T-cell (primary cell): ENCODE results near the gene PTBP1. TPM values are rescaled to one million over a fixed set of nuclear protein-coding genes. Genes with fewer than 3 reads are reported as not detected.

ENCODE experiments used
- ATAC-seq, 4 experiments: fragments of 200-7000 bp in 3 of 4; fragments of 150-1000 bp in 1 of 4; cut with Tn5 transposase; replicated peaks in 1 of 4; 1 replicate in 3 of 4; 2 replicates in 1 of 4; pipeline ENCODE4 v1.10.0; 2021; ENCODE audit warnings: moderate library complexity in 3 of 4, mild to moderate bottlenecking in 2 of 4, moderate number of reproducible peaks in 1 of 4
- CTCF ChIA-PET, 2 donors: fragments of 300-600 bp; sonication (Branson Sonifier 250); formaldehyde crosslinking; loops; one replicate each; lab custom pipeline; 2022; ENCODE audit warnings: antibody characterized with exemption in 2 of 2; lab: Charles Lee
- POLR2A ChIA-PET, 2 donors: fragments of 300-600 bp; sonication (Branson Sonifier 250); formaldehyde crosslinking; loops; one replicate each; lab custom pipeline; 2022; ENCODE audit warnings: antibody characterized with exemption in 2 of 2; lab: Charles Lee
- DNase-seq, 35 experiments: peaks; one replicate each; pipeline versions ENCODE4 v3.0.0 to v3.0.0-alpha.2; 2013 to 2023
- H3K27ac ChIP-seq: one replicate; pipeline ENCODE4 v1.5.1; 2013; ENCODE audit warnings: low read length
- H3K27me3 ChIP-seq, 2 experiments: replicated peaks in 1 of 2; 1 replicate in 1 of 2; 2 replicates in 1 of 2; pipeline versions ENCODE4 v1.6.1 to v1.7.0; 2013; ENCODE audit warnings: low read length in 1 of 2, mixed read lengths in 1 of 2; ENCODE audit not compliant: control insufficient read depth in 2 of 2, insufficient read depth in 2 of 2; ENCODE audit errors: extremely low read depth in 1 of 2
- H3K36me3 ChIP-seq, 2 donors: 1 replicate in 1 of 2; 2 replicates in 1 of 2; pipeline versions ENCODE4 v1.6.1 to v1.7.0; 2013; ENCODE audit warnings: low read length in 1 of 2; ENCODE audit not compliant: control insufficient read depth in 2 of 2, insufficient read depth in 1 of 2; ENCODE audit errors: extremely low read depth in 1 of 2
- H3K4me1 ChIP-seq, 2 experiments: 1 replicate in 1 of 2; 2 replicates in 1 of 2; pipeline versions ENCODE4 v1.6.1 to v1.7.0; 2013; ENCODE audit warnings: low read length in 2 of 2, mixed read lengths in 1 of 2; ENCODE audit not compliant: insufficient read depth in 2 of 2, control insufficient read depth in 1 of 2; ENCODE audit errors: extremely low read depth in 1 of 2
- H3K4me3 ChIP-seq, 2 donors: 1 replicate in 1 of 2; 2 replicates in 1 of 2; pipeline versions ENCODE4 v1.5.1 to v1.7.0; 2013; ENCODE audit warnings: mild to moderate bottlenecking in 2 of 2, low read length in 1 of 2, moderate library complexity in 1 of 2; ENCODE audit not compliant: control insufficient read depth in 1 of 2; ENCODE audit errors: extremely low read depth in 1 of 2
- H3K9me3 ChIP-seq: 2 replicates; pipeline ENCODE4 v1.7.0; 2013
- H3K27ac Mint-ChIP-seq, 2 donors: one replicate each; pipeline ENCODE4 v1.8.0; 2020 to 2021; ENCODE audit warnings: mild to moderate bottlenecking in 2 of 2, mixed read lengths in 2 of 2
- H3K27me3 Mint-ChIP-seq, 2 donors: one replicate each; pipeline ENCODE4 v1.8.0; 2021 to 2022; ENCODE audit warnings: mixed read lengths in 2 of 2
- H3K36me3 Mint-ChIP-seq: one replicate; pipeline ENCODE4 v1.8.0; 2021; ENCODE audit warnings: mixed read lengths
- H3K4me1 Mint-ChIP-seq, 3 donors: one replicate each; pipeline ENCODE4 v1.8.0; 2020 to 2022; ENCODE audit warnings: mixed read lengths in 3 of 3, mild to moderate bottlenecking in 1 of 3
- H3K4me3 Mint-ChIP-seq, 3 donors: one replicate each; pipeline ENCODE4 v1.8.0; 2020 to 2022; ENCODE audit warnings: mild to moderate bottlenecking in 3 of 3, mixed read lengths in 3 of 3, moderate library complexity in 3 of 3
- H3K9me3 Mint-ChIP-seq, 3 donors: one replicate each; pipeline ENCODE4 v1.8.0; 2020 to 2022; ENCODE audit warnings: mixed read lengths in 3 of 3
- WGBS: methylation state at CpG from one replicate; pipeline ENCODE4 v1.1.5; 2013; ENCODE audit warnings: missing lambda C conversion rate; ENCODE audit not compliant: insufficient coverage; 5-methylcytosine and 5-hydroxymethylcytosine counted together
- total RNA-seq, 35 experiments: library from RNA in 6 of 35; stranded (reverse) in 6 of 35; fragments of 120-200 nt in 1 of 35; gene quantifications; one replicate each; pipeline versions ENCODE4 v1.2.1 to v1.2.4 and lab custom pipeline; 2013 to 2026

The PTBP1 gene
- total RNA-seq, 5 donors from 2014 or later (not counting 1 experiment from before 2014, with no cell fraction given) = 307 to 343 (median 316) TPM

- Mint-ChIP-seq H3K36me3 (no peaks in the 10 kb centered on the region), H3K27ac (no peak overlapping the region), H3K9me3 (no peaks in the 10 kb centered on the region), H3K4me3 (peak overlapping the region in 1 of 3 donors; percentile 39), H3K4me1 (peaks cover 14 to 18% (median 18%) of the 10 kb centered on the region in 3 donors), H3K27me3 (peaks cover 0 to 3% of the 10 kb centered on the region in 2 donors)
- Histone ChIP-seq H3K27ac (no peak overlapping the region), H3K36me3 (peaks cover 0 to 5% of the 10 kb centered on the region in 2 donors), H3K27me3 (peaks cover 0 to 12% of the 10 kb centered on the region in 2 experiments), H3K4me3 (no peak overlapping the region), H3K9me3 (no peaks in the 10 kb centered on the region), H3K4me1 (peaks cover 6 to 31% of the 10 kb centered on the region in 2 experiments)
- 98% methylated on average over 16 of the region's 28 CpGs for WGBS
- ChIA-PET CTCF (interaction anchor here (0.6 kb wide), 2 partner anchors 124 to 1446 kb away, joined by 3 to 7 read pairs; no protein-coding TSS in a partner anchor), POLR2A (no interaction called here)
- no peak for ATAC-seq
- DNase-seq = no peak
Measured at GRCh38 chr19:795073-795611, 2.1 kb upstream of the PTBP1 start.

- CTCF ChIA-PET = interaction anchor here in 1 of 2 donors (0.6 kb wide), 1 partner anchor 123 kb away, joined by 7 read pairs; no protein-coding TSS in a partner anchor
- no peak for DNase-seq
Measured at GRCh38 chr19:795691-796581, 1.3 kb upstream of the PTBP1 start.

GRCh38 chr19:797528-798414 lies 519 bp downstream of the PTBP1 start:
- peaks cover 7 to 16% of the 10 kb centered on the region in 2 donors for H3K36me3 ChIP-seq
- peaks cover 27 to 57% of the 10 kb centered on the region in 2 experiments for H3K4me1 ChIP-seq
- Mint-ChIP-seq H3K27me3 (no peaks in the 10 kb centered on the region), H3K4me1 (peaks cover 41 to 45% (median 43%) of the 10 kb centered on the region in 3 donors), H3K9me3 (no peaks in the 10 kb centered on the region), H3K4me3 (peak overlapping the region; percentile 86 to 94 (median 89)), H3K36me3 (peaks cover 2% of the 10 kb centered on the region), H3K27ac (peak overlapping the region; percentile 87 to 91)
- H3K27me3 ChIP-seq = no peaks in the 10 kb centered on the region
- ATAC-seq = peak; percentile 23 to 41 (median 37)
- CTCF ChIA-PET = interaction anchor here in 1 of 2 donors (0.9 kb wide), 1 partner anchor 134 kb away, joined by 3 read pairs; the partner anchor contains the start of gene RNF126
- peak; percentile 73 to 94 (median 82) for DNase-seq
- POLR2A ChIA-PET = interaction anchor here in 1 of 2 donors (0.8 kb wide), 1 partner anchor 224 kb away, joined by 3 read pairs; the partner anchor contains the start of gene RNU6-2
- under 1% methylated on average over 118 of the region's 129 CpGs for WGBS
- H3K4me3 ChIP-seq = peak overlapping the region; percentile 70 to 77
- H3K27ac ChIP-seq = peak overlapping the region; percentile 67
- no peaks in the 10 kb centered on the region for H3K9me3 ChIP-seq

More at GRCh38 chr19:795691-796581, 1.3 kb upstream of the PTBP1 start:
- 87% methylated on average over 35 of the region's 39 CpGs for WGBS
- Mint-ChIP-seq H3K4me1 (peaks cover 22 to 26% (median 25%) of the 10 kb centered on the region in 3 donors), H3K4me3 (peak overlapping the region; percentile 13 to 94 (median 93)), H3K36me3 (no peaks in the 10 kb centered on the region), H3K27ac (no peak overlapping the region), H3K9me3 (no peaks in the 10 kb centered on the region), H3K27me3 (peaks cover 0 to under 1% of the 10 kb centered on the region in 2 donors)
- no peaks in the 10 kb centered on the region for H3K9me3 ChIP-seq
- POLR2A ChIA-PET = no interaction called here
- peaks cover 11 to 38% of the 10 kb centered on the region in 2 experiments for H3K4me1 ChIP-seq
- no peak overlapping the region for H3K27ac ChIP-seq
- H3K27me3 ChIP-seq = peaks cover 0 to 8% of the 10 kb centered on the region in 2 experiments
- H3K36me3 ChIP-seq = peaks cover 0 to 9% of the 10 kb centered on the region in 2 donors
- no peak for ATAC-seq
- peak overlapping the region; percentile 66 to 80 for H3K4me3 ChIP-seq

- Mint-ChIP-seq H3K27ac (peak overlapping the region; percentile 94 to 96), H3K27me3 (no peaks in the 10 kb centered on the region), H3K9me3 (no peaks in the 10 kb centered on the region), H3K4me3 (peak overlapping the region; percentile 80 to 94 (median 89)), H3K4me1 (peaks cover 42 to 52% (median 49%) of the 10 kb centered on the region in 3 donors), H3K36me3 (peaks cover 6% of the 10 kb centered on the region)
- peak in 5 of 35 experiments; percentile 19 to 40 (median 28) for DNase-seq
- Histone ChIP-seq H3K27ac (peak overlapping the region; percentile 67), H3K4me1 (peaks cover 27 to 65% of the 10 kb centered on the region in 2 experiments), H3K4me3 (peak overlapping the region; percentile 70 to 77), H3K9me3 (no peaks in the 10 kb centered on the region), H3K36me3 (peaks cover 13 to 23% of the 10 kb centered on the region in 2 donors), H3K27me3 (no peaks in the 10 kb centered on the region)
- POLR2A ChIA-PET = no interaction called here
- no peak for ATAC-seq
- CTCF ChIA-PET = no interaction called here
- WGBS = under 1% methylated on average over 29 of the region's 44 CpGs
Measured at GRCh38 chr19:798415-799075, 1.3 kb downstream of the PTBP1 start.

DNA sequence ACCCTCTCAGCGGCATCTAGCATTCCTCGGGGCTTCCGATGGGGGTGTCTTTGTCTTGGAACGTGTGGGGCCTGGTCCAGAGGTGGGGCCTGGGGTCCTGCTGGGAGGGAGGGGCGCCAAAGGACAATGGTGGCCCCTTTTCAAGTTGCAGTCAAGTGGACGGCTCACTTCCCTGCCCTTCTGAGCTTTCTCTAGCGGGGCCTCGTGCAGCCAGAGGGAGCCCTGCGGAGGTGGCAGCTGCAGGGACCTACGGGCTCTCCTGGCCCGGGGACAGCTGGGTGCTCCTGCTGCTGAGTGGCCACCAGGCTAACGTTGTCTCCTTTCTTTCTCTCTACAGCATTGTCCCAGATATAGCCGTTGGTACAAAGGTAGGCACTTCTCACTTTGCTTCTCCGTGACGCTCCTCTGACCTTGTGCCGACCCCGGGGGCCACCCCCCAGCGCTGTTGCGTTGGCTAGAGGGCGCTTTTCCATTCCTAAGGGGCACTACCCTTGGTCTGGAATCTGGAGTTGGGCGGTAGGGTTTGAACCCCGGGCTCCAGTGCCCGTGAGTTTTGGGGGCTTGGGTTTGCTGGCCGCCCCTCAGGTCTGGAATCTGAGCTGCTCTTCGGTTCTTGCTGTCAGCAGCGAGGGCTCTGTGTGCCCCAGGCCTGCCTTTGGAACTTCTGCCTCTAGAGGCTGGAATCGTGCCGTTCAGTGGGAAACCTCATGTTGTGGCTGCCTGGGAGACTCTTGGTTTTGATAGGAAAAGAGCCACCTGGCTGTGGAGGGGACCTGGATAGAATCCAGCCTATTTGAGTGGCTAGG lies 2.0 kb downstream of the PTBP1 start:
- POLR2A ChIA-PET = no interaction called here
- Mint-ChIP-seq H3K9me3 (no peaks in the 10 kb centered on the region), H3K36me3 (peaks cover 13% of the 10 kb centered on the region), H3K4me1 (peaks cover 42 to 57% (median 52%) of the 10 kb centered on the region in 3 donors), H3K27ac (peak overlapping the region; percentile 94 to 96), H3K4me3 (peak overlapping the region; percentile 80 to 94 (median 89)), H3K27me3 (no peaks in the 10 kb centered on the region)
- peaks cover 18 to 30% of the 10 kb centered on the region in 2 donors for H3K36me3 ChIP-seq
- H3K27me3 ChIP-seq = no peaks in the 10 kb centered on the region
- WGBS = 10% methylated on average over 22 of the region's 28 CpGs
- DNase-seq = peak in 5 of 35 experiments; percentile 11 to 49 (median 25)
- ATAC-seq = no peak
- no peaks in the 10 kb centered on the region for H3K9me3 ChIP-seq
- peaks cover 27 to 71% of the 10 kb centered on the region in 2 experiments for H3K4me1 ChIP-seq
- CTCF ChIA-PET = no interaction called here
- peak overlapping the region; percentile 70 to 77 for H3K4me3 ChIP-seq
- peak overlapping the region; percentile 67 for H3K27ac ChIP-seq
